HG02571 (cell line): Measurements from ENCODE around the gene ERBB3.
A peak's percentile ranks its signal among the peaks of the same experiment; 100 is the strongest.
"Not testable (repeated sequence)": the region's sequence is repeated elsewhere in the genome, so short reads cannot be mapped to it uniquely, and the experiment has no call there.

ENCODE experiments used
- ATAC-seq: cut with Tn5 transposase; IDR thresholded peaks from one replicate; pipeline ENCODE4 v1.9.1; 2021; ENCODE audit warnings: mild to moderate bottlenecking, moderate library complexity; ENCODE audit not compliant: unreplicated experiment

The ERBB3 gene

DNA sequence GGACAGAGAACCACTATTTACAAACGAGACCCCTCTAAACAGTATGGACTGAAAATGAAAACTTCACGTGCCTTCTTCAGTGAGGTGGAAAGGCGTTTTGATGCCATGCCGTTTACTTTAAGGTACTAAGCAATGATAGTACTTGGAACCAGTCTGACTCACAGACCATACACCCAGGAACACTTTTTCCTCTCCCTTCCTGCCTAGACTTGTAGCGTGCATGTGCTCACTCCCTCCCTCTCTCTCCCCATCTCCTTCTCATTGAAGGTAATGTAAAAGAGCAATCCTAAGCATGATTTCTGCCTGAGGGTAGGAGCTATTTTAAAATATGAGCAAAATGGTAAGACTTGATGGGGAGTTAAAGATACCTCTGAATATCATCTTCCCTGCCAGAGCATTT lies 30.6 kb downstream of the ERBB3 start:
- no peak for ATAC-seq

DNA sequence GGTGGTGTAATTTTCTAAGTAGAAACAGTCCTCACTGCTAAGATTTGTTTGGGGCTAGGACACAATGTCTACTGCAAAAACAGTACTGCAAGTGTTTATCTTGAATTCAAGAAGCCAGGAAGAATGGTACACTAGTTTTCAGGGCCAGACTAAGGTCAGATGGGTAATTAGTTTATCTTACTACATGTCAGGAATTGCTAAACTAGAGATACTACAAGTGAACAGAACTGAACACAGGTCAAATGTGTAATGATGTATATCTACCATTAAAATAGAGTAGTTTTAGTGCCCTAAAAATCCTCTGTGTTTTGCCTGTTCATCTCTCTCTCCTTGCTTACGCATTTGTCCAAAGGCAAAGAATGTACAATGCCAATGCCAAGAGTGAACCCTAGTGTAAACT lies 34.1 kb downstream of the ERBB3 start:
- ATAC-seq = no peak

DNA sequence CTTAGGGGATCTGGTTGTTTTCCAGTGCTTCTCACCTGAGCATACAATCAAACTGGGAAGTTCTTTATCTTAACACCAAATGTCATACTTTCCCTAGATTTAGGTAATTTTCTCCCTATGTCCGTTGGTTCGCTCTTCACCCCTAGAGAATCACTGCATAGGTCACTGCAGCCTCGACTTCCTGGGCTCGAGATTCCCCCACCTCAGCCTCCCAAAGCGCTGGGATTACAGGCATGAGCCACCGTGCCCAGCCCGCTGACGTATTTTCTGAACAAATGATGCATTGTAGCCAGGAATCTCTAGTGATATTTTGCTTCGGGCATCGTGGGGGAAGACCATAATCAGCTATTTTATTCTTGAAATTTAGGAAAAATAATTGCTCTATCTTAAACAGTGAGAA lies 35.4 kb downstream of the ERBB3 start:
- ATAC-seq = no peak

DNA sequence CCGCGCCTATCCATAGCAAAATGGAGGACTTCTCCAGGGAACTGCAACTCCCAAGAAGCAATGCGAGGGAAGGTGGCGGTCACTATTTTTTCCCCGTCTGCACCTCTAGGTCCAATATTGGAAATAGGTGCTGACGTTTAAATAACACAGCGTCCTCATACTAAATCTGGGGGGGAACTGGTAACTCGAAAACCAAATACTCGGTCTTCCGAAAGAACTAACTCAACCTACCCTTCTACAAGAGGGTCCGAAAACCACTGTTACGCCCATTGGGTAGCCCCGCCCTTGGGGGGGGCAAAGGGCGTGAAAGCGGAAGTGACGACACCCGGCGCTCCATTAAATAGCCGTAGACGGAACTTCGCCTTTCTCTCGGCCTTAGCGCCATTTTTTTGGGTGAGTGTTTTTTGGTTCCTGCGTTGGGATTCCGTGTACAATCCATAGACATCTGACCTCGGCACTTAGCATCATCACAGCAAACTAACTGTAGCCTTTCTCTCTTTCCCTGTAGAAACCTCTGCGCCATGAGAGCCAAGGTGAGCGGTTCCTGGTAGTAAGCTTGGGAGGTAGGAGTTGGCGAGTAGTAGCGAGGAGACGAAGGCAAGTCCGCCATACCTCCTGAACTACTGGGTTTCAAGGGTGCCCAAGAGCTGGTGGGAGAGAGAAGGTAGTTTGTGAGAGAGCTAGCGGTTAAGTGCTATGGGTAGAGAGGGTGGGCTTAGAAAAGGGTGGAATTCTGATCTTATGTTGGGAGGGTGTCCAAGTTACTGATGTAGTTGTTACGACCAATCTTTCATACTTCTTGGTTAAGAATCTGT lies 36.5 kb downstream of the ERBB3 start, which contains the start of gene RPL41:
Gene RPL41, plus strand, starts transcription at position 367 of the 815 bp plus-strand sequence.
- peak; percentile 46 for ATAC-seq

DNA sequence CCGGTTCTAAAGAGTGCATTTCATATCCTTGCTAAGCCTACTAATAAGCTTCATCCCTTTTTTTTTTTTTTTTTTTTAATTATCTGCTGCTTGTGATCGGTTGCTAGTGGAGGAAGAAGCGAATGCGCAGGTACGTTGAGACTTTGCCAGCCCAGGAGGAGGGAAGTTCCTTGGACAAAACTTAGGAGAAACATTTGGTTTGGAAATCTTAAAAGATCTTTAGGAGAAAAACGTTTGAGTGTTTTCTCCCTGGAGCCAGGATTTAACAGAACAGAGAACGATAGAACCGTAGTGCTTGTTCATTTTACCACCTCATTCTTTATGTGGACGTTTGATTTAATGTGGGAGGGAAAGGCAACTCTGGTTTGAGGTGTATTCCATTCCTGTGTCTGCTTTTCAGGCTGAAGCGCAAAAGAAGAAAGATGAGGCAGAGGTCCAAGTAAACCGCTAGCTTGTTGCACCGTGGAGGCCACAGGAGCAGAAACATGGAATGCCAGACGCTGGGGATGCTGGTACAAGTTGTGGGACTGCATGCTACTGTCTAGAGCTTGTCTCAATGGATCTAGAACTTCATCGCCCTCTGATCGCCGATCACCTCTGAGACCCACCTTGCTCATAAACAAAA lies 37.2 kb downstream of the ERBB3 start:
- not testable (repeated sequence) for ATAC-seq

- peak; percentile 83 for ATAC-seq
Observed at GRCh38 chr12:56117778-56118687, 38.1 kb downstream of the ERBB3 start, which contains the start of gene ZC3H10. TSS of gene ZC3H10 (plus strand) at chr12:56118266. CDS start at chr12:56120563, 2,297 bp downstream.

DNA sequence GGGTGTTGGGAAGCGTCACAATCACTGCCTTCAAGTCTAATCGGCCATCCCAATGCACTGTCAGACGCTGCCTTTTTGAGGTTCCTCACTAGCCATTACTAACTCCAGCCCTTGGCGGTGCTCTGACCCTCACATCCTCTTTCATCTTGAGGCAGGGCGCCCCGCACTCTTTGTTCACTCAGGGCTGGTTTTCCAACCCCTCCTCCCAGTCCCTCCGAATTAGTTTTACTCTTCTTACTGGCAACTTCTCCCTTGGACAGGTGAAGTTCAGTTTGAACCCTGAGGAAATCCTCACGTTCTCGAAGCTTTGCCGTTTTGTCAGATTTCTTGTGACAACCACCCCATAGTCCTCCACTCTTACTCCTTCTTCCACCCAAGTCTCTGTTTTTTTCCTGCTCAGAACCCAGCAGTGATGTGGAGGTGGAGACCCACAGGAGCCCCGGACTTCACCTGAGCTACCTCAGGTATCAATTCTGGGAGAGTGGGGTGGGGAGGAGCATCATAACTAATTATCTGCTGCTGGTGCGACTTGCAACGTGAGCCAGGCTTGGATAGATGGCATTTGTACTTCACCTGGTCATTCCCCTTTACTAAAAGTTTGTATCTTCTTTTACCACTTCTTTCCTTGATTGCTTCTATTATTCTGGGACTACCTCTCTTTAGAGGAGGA lies 38.9 kb downstream of the ERBB3 start:
- ATAC-seq = no peak

- ATAC-seq = no peak
Observed at GRCh38 chr12:56119361-56119796, 39.4 kb downstream of the ERBB3 start.

- ATAC-seq = no peak
Observed at GRCh38 chr12:56120158-56120846, 40.3 kb downstream of the ERBB3 start.

DNA sequence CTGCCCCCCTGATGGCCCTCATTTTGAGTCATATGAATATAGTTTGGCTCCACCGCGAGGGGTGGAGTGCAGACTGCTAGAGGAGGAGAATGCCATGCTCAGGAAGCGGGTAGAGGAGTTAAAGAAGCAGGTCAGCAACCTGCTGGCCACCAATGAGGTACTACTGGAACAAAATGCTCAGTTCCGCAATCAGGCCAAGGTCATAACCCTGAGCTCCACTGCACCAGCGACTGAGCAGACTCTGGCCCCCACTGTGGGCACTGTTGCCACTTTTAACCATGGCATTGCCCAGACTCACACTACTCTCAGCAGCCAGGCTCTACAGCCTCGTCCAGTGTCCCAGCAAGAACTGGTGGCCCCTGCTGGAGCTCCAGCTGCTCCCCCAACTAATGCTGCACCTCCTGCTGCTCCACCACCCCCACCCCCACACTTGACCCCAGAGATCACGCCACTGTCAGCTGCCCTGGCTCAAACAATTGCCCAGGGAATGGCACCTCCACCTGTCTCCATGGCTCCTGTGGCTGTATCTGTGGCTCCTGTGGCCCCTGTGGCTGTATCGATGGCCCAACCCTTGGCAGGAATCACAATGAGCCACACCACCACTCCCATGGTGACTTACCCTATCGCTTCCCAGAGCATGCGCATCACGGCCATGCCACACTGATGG lies 41.4 kb downstream of the ERBB3 start:
- ATAC-seq = no peak

- no peak for ATAC-seq
Observed at GRCh38 chr12:56122637-56123036, 42.7 kb downstream of the ERBB3 start.

DNA sequence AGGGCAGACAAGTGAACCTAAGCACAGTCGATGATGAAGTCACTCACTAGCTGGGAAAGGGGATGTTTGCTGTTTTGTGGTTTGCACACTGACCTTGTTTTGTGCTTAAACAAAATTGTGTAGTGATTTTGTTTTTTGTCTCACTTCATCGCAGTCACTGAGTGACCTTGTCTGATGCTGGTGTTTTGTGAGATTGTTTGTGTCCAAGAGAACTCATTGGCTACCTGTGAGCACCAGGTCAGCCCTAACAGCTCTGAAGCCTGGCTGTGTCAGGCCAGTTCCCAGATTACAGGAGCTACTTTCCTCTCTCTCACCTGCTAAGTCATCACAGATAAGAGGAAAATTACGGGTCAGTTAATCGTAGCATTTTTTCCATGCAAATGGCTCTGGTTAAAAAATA lies 44.2 kb downstream of the ERBB3 start:
- no peak for ATAC-seq

GRCh38 chr12:56126732-56127239 lies 46.8 kb downstream of the ERBB3 start:
- ATAC-seq = no peak

DNA sequence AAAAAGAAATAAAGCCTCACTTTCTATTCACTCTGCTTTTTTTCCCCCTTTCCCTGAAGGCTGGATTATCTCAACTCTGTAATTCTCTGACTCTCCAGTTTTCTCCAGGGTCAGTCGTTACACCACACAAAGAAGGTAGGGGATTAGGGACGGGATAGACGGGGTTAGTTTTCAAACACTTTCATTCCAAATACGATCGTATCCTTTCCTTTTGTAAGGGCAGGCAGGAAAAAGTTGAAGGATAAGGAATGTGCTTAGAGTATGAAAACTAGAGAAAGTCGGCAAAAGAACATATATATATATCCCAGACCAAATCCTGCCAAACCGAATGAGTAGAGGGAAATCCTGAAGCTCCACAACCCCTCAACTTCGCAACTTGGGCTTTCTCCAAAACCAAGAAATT lies 47.5 kb downstream of the ERBB3 start:
- ATAC-seq = no peak

DNA sequence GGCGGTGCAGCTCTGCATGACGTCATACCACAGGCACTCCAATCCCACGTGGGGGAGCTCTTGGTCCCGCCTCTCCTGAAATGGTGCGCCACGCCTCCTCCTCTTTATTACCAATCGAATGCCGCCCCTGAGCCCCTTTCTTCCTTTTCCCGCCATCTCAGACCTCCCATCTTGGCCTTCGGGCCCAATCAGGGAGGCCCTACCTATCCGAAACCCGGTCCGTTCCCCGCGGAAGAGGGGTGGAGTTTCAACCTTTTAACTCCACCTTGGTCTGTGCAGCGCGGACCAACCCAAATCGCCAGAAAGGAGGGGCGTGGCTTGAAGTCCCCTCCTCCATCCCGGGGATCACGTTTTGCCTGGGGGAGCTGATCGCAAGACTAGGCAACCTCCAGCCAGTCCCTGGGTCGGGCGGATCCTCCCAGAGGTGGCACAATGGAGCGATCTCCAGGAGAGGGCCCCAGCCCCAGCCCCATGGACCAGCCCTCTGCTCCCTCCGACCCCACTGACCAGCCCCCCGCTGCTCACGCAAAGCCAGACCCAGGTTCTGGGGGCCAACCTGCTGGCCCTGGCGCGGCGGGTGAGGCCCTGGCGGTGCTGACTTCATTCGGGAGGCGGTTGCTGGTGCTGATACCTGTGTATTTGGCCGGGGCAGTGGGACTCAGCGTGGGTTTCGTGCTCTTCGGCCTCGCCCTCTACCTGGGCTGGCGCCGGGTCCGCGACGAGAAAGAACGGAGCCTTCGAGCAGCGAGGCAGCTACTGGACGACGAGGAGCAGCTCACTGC lies 48.1 kb downstream of the ERBB3 start, which contains the start of gene ESYT1:
Gene ESYT1, plus strand, starts transcription at position 380 of the 782 bp plus-strand sequence. Its CDS starts 53 bp downstream, at position 433.
- ATAC-seq = peak; percentile 87

DNA sequence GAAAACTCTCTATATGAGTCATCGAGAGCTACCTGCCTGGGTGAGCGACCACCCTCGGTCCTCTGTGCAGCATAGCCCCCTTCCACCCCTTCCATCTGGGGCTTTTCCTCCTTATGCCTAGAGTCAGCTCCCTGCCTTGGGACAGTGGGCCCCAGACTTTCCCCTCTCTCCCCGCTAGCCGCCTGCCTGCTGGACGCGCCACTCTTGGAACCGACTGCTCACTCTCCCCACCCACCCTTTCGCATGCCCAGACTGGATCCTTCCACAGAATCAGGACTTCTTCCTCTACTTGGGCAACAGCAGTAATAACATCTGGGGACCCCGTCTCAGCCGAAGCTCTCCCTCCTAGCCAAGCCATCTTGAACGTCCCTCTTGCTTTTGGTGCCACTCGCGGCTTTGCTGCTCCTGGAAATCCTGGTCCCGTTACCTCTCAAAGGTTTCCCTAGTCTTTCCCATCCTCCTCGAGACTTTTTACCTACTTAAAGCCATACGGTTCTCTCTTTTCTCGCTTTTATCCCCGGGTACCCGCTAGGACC lies 48.8 kb downstream of the ERBB3 start:
- ATAC-seq = no peak

DNA sequence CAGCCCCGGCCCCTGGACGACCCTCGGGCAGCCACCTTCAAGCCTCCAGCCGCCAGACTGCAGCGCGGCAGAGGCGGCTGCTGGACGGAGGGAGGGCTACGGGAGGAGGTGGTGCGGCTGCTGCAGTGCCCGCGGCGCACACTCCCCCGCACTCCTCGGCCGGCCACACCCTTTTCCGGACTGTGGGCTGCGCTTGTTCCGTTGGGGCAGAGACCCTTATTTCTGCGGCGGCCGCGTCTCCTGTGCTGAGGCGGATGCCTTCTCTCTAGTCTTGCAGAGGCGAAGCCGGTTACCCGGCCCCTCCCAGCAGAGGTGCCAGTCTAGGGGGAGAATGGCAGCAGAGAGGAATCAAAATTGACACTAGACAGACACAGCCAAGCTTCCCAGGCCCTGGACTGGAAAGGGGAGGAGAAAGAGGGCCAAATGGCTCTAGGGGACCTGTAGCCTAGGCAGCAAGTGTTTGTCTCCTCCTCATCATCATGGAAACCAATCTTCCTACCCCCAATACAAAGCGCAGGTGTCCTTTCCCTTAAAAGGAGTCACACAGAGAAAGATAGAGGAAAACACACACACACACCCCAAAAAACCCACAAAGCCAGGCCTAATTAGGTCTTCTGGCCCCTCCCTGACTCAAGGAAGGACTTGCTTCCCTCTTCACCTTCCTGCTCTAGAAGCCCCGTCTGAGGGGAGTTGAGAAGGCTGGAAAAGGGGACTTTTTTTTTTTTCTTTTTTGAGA lies 49.4 kb downstream of the ERBB3 start:
- ATAC-seq = peak; percentile 35
